Stimulated activated CD4-positive, alpha-beta T cell treated with anti-CD3 and anti-CD28 coated beads, TNF-alpha, amount 100 ng/mL, for 1 hour (primary cell): ENCODE data around the gene RPS6KA4.

Source experiments
- DNase-seq, 3 donors: peaks; one replicate each; pipeline ENCODE4 v3.0.0-alpha.2; 2020; ENCODE audit warnings: low read depth in 3 of 3, low spot score in 1 of 3

RPS6KA4 gene

GRCh38 chr11:64364435-64364834, 5.5 kb downstream of the RPS6KA4 start:
- no peak for DNase-seq

- no peak for DNase-seq
These were observed 5.9 kb downstream of the RPS6KA4 start for GRCh38 chr11:64364911-64365310.

- DNase-seq: no peak
These were observed 7.8 kb downstream of the RPS6KA4 start for GRCh38 chr11:64366751-64367150.

GRCh38 chr11:64367931-64368672, 9.1 kb downstream of the RPS6KA4 start:
- DNase-seq: no peak

- no peak for DNase-seq
These were observed 9.7 kb downstream of the RPS6KA4 start for GRCh38 chr11:64368673-64369074.

- DNase-seq: no peak
These were observed 10.8 kb downstream of the RPS6KA4 start for GRCh38 chr11:64369440-64370421.

GRCh38 chr11:64371201-64371600, 12.2 kb downstream of the RPS6KA4 start:
- no peak for DNase-seq

- no peak for DNase-seq
These were observed 13.1 kb downstream of the RPS6KA4 start for GRCh38 chr11:64372021-64372420.

GRCh38 chr11:64372802-64373597, 14.0 kb downstream of the RPS6KA4 start:
- no peak for DNase-seq

GRCh38 chr11:64373598-64373974, 14.6 kb downstream of the RPS6KA4 start:
- no peak for DNase-seq

- DNase-seq: no peak
These were observed 17.1 kb downstream of the RPS6KA4 start for GRCh38 chr11:64376071-64376470.

GRCh38 chr11:64378335-64378880, 19.4 kb downstream of the RPS6KA4 start:
- DNase-seq: no peak

- DNase-seq: no peak
These were observed 20.2 kb downstream of the RPS6KA4 start for GRCh38 chr11:64379160-64379559.

GRCh38 chr11:64379817-64380709, 21.1 kb downstream of the RPS6KA4 start:
- DNase-seq: no peak

- no peak for DNase-seq
These were observed 22.4 kb downstream of the RPS6KA4 start for GRCh38 chr11:64381350-64381749.

GRCh38 chr11:64382047-64382446, 23.1 kb downstream of the RPS6KA4 start:
- no peak for DNase-seq

- no peak for DNase-seq
These were observed 23.6 kb downstream of the RPS6KA4 start for GRCh38 chr11:64382586-64382985.

- no peak for DNase-seq
These were observed 24.6 kb downstream of the RPS6KA4 start for GRCh38 chr11:64383580-64383979.

- no peak for DNase-seq
These were observed 25.2 kb downstream of the RPS6KA4 start for GRCh38 chr11:64384028-64384737.
